Left lung (tissue), 10 donors: Measurements from ENCODE around the gene CGGBP1. TPM values are rescaled to one million over a fixed set of nuclear protein-coding genes. Genes with fewer than 3 reads are reported as not detected.

Source experiments
- ATAC-seq: fragments of 200-7000 bp; cut with Tn5 transposase; one replicate; pipeline ENCODE4 v1.9.1; 2020; ENCODE audit warnings: moderate library complexity
- DNase-seq, 4 donors: peaks; one replicate each; pipeline ENCODE4 v3.0.0-alpha.2; 2013 to 2020
- H3K27ac ChIP-seq, 2 donors: fragments of 200-600 bp; sonication (generic) in 1 of 2; one replicate each; pipeline versions ENCODE4 v1.5.0 to v1.8.0; 2020 to 2021
- H3K27me3 ChIP-seq, 2 donors: fragments of 200-600 bp; sonication (generic) in 1 of 2; one replicate each; pipeline versions ENCODE4 v1.5.0 to v1.8.0; 2020 to 2021
- H3K36me3 ChIP-seq, 2 donors: fragments of 200-600 bp; sonication (generic) in 1 of 2; one replicate each; pipeline versions ENCODE4 v1.5.0 to v1.8.0; 2020 to 2021
- H3K4me1 ChIP-seq, 2 donors: fragments of 200-600 bp; one replicate each; pipeline ENCODE4 v1.8.0; 2021
- H3K4me3 ChIP-seq, 2 donors: fragments of 200-600 bp; sonication (generic) in 1 of 2; one replicate each; pipeline versions ENCODE4 v1.5.0 to v1.8.0; 2020 to 2021; ENCODE audit warnings: mild to moderate bottlenecking in 1 of 2
- H3K9me3 ChIP-seq, 2 donors: fragments of 200-600 bp; sonication (generic) in 1 of 2; one replicate each; pipeline versions ENCODE4 v1.5.0 to v1.8.0; 2020 to 2021
- intact Hi-C, 2 donors: fragments of 100-400 bp; cut with DNase I; formaldehyde crosslinking; loops; one replicate each; pipeline versions ENCODE4 v1.11.2 to v1.14.2; 2022
- polyA plus RNA-seq, 6 donors: library from polyadenylated mRNA; unstranded; fragments of 120-200 nt; gene quantifications; one replicate each; pipeline ENCODE4 v1.2.1, GENCODE V29; 2013; ENCODE audit not compliant: insufficient read length in 6 of 6
- total RNA-seq, 2 donors: library from RNA; stranded (reverse); fragmentation: NEBNext Ultra II Directional; extraction: Animal tissue kit (Norgen Biotek cat#: 25700); gene quantifications; one replicate each; pipeline ENCODE4 v1.2.1, GENCODE V29; 2021
- TF ChIP-seq, protein P1 (sequence below), 2 donors: fragments of 200-600 bp; sonication (generic) in 1 of 2; IDR thresholded peaks; one replicate each; pipeline versions ENCODE4 v1.5.0 to v1.8.0; 2021; ENCODE audit warnings: antibody characterized with exemption in 2 of 2
- donor health status: DM: no; HTN: yes; CAD: no.
- donor health status: DM: no; HTN: no; CAD: no.

Gene CGGBP1
- total and polyA plus RNA-seq, 8 donors = 62.3 to 142 (median 128) TPM

DNA sequence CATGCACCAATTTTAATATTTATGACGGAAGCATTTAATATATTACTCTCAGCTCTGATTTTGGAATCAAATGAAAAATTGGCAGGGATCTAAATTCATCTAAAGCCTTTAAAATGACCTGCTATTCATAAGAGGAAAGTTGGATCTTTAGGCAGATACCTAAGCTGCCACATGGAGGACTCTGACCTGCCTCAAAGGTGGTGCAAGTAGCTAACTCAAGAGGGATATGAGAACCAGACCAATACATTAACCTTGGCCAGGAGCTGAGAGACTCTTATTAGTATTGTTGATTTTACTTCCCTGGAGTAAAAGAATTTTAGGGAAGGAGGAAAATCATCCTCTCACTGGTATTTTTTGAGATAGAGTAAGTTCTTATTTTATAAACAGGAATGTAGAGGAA lies 17.9 kb upstream of the CGGBP1 start:
- intact Hi-C loops = no loop called here
- Histone ChIP-seq H3K4me1 (peaks cover 5 to 21% of the 10 kb centered on the region in 2 donors), H3K36me3 (no peaks in the 10 kb centered on the region), H3K4me3 (no peak overlapping the region), H3K27ac (no peak overlapping the region), H3K27me3 (no peaks in the 10 kb centered on the region), H3K9me3 (no peaks in the 10 kb centered on the region)
- ATAC-seq = no peak
- TF ChIP-seq, protein P1, sequence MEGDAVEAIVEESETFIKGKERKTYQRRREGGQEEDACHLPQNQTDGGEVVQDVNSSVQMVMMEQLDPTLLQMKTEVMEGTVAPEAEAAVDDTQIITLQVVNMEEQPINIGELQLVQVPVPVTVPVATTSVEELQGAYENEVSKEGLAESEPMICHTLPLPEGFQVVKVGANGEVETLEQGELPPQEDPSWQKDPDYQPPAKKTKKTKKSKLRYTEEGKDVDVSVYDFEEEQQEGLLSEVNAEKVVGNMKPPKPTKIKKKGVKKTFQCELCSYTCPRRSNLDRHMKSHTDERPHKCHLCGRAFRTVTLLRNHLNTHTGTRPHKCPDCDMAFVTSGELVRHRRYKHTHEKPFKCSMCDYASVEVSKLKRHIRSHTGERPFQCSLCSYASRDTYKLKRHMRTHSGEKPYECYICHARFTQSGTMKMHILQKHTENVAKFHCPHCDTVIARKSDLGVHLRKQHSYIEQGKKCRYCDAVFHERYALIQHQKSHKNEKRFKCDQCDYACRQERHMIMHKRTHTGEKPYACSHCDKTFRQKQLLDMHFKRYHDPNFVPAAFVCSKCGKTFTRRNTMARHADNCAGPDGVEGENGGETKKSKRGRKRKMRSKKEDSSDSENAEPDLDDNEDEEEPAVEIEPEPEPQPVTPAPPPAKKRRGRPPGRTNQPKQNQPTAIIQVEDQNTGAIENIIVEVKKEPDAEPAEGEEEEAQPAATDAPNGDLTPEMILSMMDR (IDR thresholded peaks at IDR 0.05) = no peak
- DNase-seq = no peak

DNA sequence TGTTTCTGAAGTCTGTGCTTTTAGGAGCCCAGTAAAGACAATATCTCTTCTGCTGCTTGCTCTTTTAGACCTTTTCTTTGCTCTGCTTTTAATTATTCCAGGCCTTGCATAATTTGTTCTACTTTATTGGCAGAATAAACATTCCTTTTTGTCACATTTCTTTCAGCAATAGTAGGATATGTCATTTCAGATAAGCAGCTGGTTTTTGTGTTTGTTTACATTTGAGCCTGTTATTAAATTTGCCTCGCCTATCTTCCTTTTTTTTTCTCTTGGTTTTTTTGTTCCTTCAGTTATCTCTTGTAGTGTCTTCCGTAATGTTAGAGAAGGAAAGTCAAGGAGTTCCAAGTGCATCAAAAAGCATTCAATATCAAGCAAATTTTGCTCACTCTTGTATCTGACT lies 16.7 kb upstream of the CGGBP1 start:
- ATAC-seq = no peak
- intact Hi-C loops = no loop called here
- TF ChIP-seq, protein P1 (IDR thresholded peaks at IDR 0.05) = no peak
- no peaks in the 10 kb centered on the region for H3K9me3 ChIP-seq
- no peak overlapping the region for H3K4me3 ChIP-seq
- DNase-seq = no peak
- peak overlapping the region in 1 of 2 donors; percentile 20 for H3K27ac ChIP-seq
- H3K36me3 ChIP-seq = no peaks in the 10 kb centered on the region
- no peaks in the 10 kb centered on the region for H3K27me3 ChIP-seq
- peaks cover 5 to 21% of the 10 kb centered on the region in 2 donors for H3K4me1 ChIP-seq

DNA sequence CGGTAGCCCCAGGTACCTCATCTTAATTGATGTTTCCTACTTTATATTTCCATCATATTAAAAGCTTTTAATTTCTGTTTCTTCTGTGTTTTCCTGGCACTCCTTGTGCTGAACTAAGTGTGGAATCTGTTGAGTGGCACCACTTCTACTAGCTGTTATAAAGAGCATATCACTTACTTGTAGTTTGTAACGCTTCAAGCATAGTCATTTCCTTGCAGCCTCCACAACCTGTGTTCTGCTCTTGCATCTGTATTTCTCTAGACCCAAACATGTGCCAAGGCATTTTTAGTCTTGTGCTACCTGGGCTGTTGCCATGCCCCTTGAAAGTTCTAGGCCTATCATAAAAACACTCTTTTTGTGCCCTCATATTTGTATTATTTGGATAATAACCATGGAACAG lies 16.3 kb upstream of the CGGBP1 start:
- no peak overlapping the region for H3K4me3 ChIP-seq
- intact Hi-C loops = no loop called here
- H3K4me1 ChIP-seq = peaks cover 5 to 21% of the 10 kb centered on the region in 2 donors
- H3K27me3 ChIP-seq = no peaks in the 10 kb centered on the region
- no peaks in the 10 kb centered on the region for H3K9me3 ChIP-seq
- peak; percentile 72 for ATAC-seq
- H3K36me3 ChIP-seq = no peaks in the 10 kb centered on the region
- peak overlapping the region in 1 of 2 donors; percentile 20 for H3K27ac ChIP-seq
- TF ChIP-seq, protein P1 (IDR thresholded peaks at IDR 0.05) = no peak
- DNase-seq = no peak

DNA sequence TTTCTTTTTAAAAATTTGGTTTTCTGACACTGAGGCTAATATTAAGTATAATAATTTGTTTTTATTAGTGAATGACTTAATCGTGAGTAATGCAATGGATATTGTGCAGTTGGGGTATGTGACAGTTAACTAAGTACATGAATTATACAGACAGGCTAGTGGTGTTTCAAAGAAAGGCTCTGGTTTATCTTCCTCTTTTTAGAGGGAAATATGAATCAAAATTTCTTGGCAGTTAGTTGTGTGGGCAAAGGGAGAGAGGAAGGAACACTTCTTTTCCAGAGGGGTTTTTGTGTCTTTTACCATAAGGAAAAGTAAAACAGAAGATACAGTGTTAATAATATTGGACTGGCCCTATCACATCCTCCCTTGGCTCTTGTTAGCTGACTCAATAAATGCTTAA lies 2.9 kb upstream of the CGGBP1 start:
- ATAC-seq = no peak
- no peak for DNase-seq
- intact Hi-C loops = no loop called here
- Histone ChIP-seq H3K27me3 (no peaks in the 10 kb centered on the region), H3K9me3 (no peaks in the 10 kb centered on the region), H3K36me3 (no peaks in the 10 kb centered on the region), H3K4me3 (peak overlapping the region in 1 of 2 donors; percentile 90), H3K4me1 (peaks cover 30 to 49% of the 10 kb centered on the region in 2 donors), H3K27ac (peak overlapping the region in 1 of 2 donors; percentile 35)
- TF ChIP-seq, protein P1 (IDR thresholded peaks at IDR 0.05) = no peak

DNA sequence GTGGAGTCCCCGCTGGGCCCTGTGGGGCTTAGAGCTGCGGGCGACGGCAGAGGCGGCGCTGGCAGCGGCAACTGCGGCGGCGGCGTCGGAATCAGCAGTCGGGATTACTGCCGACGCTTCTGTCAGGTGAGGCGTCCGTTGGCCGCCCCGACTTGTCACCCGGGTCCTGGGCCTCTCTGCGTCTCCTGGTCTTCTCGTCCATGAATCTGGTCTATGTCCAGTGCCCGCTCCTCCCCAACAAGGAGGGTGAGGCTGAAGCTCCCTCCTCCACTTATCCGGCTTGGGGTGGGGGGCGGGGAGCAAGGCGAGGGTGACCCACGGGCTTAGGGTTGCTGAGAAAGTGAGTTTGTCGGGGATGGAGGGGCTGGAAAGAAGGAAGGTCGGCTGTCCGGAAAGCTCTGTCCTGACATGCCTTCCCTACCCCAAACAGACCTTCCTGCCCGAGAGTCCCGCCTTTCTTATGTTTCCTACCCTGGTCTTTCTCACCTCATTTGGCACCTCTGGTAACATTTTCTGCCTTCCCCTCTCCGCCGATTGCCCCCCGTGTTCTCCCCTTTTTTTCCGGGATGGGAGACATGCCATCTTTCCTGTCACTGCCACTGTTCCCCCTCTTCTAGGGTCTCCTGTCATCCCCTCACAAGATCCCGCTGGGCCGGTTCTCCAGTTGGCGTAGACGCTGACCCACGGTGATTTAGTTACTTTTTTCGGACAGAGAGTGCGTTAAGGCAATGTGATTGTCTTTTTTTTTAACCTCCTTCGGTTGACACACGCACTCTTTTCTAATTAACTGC lies 770 bp upstream of the CGGBP1 start:
- intact Hi-C loops = no loop called here
- H3K27me3 ChIP-seq = no peaks in the 10 kb centered on the region
- H3K4me3 ChIP-seq = peak overlapping the region; percentile 90

More for the DNA sequence above, 770 bp upstream of the CGGBP1 start:
- Histone ChIP-seq H3K27ac (peak overlapping the region; percentile 96 to 99), H3K36me3 (peaks cover 0 to 18% of the 10 kb centered on the region in 2 donors), H3K4me1 (peaks cover 32 to 50% of the 10 kb centered on the region in 2 donors), H3K9me3 (no peaks in the 10 kb centered on the region)
- DNase-seq (peak in 3 of 4 donors; percentile 25 to 61 (median 33)), ATAC-seq (peak; percentile 20)
- TF ChIP-seq, protein P1 (IDR thresholded peaks at IDR 0.05) = no peak
